Measurements from ENCODE around the gene DPEP3. TPM values are rescaled to one million over a fixed set of nuclear protein-coding genes. Genes with fewer than 3 reads are reported as not detected.

Gene DPEP3
- total RNA-seq, 1 donor from 2014 or later: not detected

DNA sequence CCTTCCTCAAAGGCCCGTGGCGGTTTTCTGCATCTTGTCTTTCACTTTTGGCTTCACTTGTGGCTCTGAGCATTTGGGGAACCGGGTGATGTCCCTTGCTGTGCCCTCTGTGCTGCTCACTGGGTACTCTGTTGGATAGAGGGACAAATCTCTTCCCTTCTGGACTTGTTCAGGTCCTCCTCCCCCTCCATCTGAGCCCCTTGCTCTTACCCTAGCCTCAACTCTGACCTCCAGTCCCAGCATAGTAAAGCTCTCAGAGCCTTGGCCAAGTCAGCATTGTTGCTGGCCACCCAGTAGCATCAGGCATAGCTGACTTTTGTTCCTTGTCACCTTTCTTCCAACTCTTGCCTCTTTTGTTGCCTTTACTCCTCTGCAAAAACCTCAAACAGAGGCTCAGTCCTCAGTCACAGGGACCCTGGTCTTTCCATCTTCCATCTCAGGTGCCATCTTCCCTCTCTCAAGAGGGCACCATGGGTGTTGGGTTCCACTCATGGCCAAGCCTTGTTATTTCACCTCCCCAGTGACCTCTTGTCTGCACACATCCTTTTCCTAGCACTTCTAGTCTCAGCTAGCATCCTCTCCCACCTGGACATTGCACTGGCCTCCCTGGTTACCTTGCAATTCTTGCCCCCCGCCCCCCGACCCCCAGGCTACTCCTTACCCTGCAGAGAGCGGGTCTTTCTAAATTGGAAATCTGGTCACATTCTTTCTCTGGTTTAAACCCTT is 43.3 kb downstream of the DPEP3 start:
- H3K4me3 Mint-ChIP-seq: peak overlapping the region; percentile 100
- Histone ChIP-seq H2AFZ (replicated peaks) (no peak overlapping the region), H3K4me3 (peak overlapping the region; percentile 78), H3F3A (ENCODE audit: low read depth) (peaks cover 21% of the 10 kb centered on the region), H3K4me1 (peaks cover 12% of the 10 kb centered on the region), H3K4me2 (peak overlapping the region; percentile 94), H4K20me1 (ENCODE audit: low read depth) (peaks cover 31% of the 10 kb centered on the region), H3K79me2 (ENCODE audit: low read depth) (peaks cover 16% of the 10 kb centered on the region), H3K27me3 (no peaks in the 10 kb centered on the region), H3K36me3 (no peaks in the 10 kb centered on the region), H3K27ac (no peak overlapping the region), H3K9me3 (ENCODE audit: low read depth) (no peaks in the 10 kb centered on the region), H3K9ac (peak overlapping the region; percentile 77)
- TF ChIP-seq EZH2phosphoT487 (IDR thresholded peaks at IDR 0.05) (no peak), CTCF (IDR thresholded peaks at IDR 0.05) (no peak), EZH2 (IDR thresholded peaks at IDR 0.05) (no peak)
- H3K27ac Mint-ChIP-seq: peak overlapping the region; percentile 82
- peaks cover 11% of the 10 kb centered on the region for H3K27me3 Mint-ChIP-seq (ENCODE audit: insufficient read depth, low read depth)
- H3K36me3 Mint-ChIP-seq: peaks cover 1% of the 10 kb centered on the region
- no peaks in the 10 kb centered on the region for H3K9me3 Mint-ChIP-seq
- DNase-seq (ENCODE audit: low spot score): no peak
- H3K4me1 Mint-ChIP-seq: peaks cover 26% of the 10 kb centered on the region

GRCh38 chr16:67936124-67936879 is 44.0 kb downstream of the DPEP3 start, which contains the start of gene PSMB10:
TSS of gene PSMB10 (minus strand) at chr16:67936850. CDS start at chr16:67936749, 101 bp downstream.
- Histone ChIP-seq H3K79me2 (ENCODE audit: low read depth) (peaks cover 16% of the 10 kb centered on the region), H3F3A (ENCODE audit: low read depth) (peaks cover 13% of the 10 kb centered on the region), H2AFZ (replicated peaks) (peak within 1 kb of the TSS; percentile 45), H3K27me3 (no peaks in the 10 kb centered on the region), H4K20me1 (ENCODE audit: low read depth) (peaks cover 24% of the 10 kb centered on the region), H3K4me1 (peaks cover 12% of the 10 kb centered on the region), H3K27ac (no peak within 1 kb of the TSS), H3K9me3 (ENCODE audit: low read depth) (no peaks in the 10 kb centered on the region), H3K36me3 (no peaks in the 10 kb centered on the region), H3K4me3 (peak within 1 kb of the TSS; percentile 78), H3K9ac (peak within 1 kb of the TSS; percentile 77), H3K4me2 (peak within 1 kb of the TSS; percentile 94)
- TF ChIP-seq EZH2phosphoT487 (IDR thresholded peaks at IDR 0.05) (no peak), EZH2 (IDR thresholded peaks at IDR 0.05) (no peak), CTCF (IDR thresholded peaks at IDR 0.05) (no peak)
- Mint-ChIP-seq H3K9me3 (no peaks in the 10 kb centered on the region), H3K4me3 (peak within 1 kb of the TSS; percentile 100), H3K27ac (peak within 1 kb of the TSS; percentile 98), H3K36me3 (peaks cover 2% of the 10 kb centered on the region), H3K27me3 (ENCODE audit: insufficient read depth, low read depth) (peaks cover 14% of the 10 kb centered on the region), H3K4me1 (peaks cover 21% of the 10 kb centered on the region)
- peak; percentile 64 for DNase-seq (ENCODE audit: low spot score)

DNA sequence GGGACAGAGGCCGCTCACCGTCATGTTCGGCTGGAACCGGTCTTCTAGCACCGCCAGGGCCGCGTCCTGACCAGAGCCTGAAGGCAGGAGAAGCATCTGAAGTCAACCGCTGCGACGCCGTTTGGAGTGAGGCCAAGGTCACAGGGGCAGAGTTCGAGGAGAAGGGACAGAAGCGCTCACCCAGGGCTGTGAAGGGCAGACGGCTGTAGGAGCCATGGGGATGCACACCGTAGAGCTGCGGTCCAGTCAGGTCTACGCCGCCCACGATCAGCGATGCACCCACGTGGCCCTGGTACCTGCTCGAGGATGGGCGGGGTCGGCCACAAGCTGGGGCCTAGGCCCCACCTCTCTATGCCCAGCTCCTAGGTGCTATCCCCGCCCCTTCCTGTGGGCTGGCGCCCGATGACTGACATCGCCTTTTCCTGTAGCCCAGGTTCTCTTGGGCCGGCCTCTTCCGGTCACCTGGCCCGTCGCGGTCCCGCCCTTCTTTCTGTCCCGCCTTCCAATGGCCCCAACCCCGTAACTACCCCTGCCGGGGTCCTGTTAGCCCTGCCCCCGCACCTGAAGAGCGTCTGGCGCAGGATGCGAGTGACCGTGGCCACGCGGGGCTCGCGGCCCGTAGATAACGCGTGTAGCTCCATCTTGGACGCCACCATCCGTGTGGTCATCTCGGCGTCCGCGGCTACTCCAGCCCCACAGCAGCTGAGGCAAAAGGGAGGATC is 44.7 kb downstream of the DPEP3 start:
- Mint-ChIP-seq H3K9me3 (no peaks in the 10 kb centered on the region), H3K4me3 (peak overlapping the region; percentile 100), H3K27me3 (ENCODE audit: insufficient read depth, low read depth) (peaks cover 16% of the 10 kb centered on the region), H3K4me1 (peaks cover 21% of the 10 kb centered on the region), H3K36me3 (peaks cover 4% of the 10 kb centered on the region), H3K27ac (peak overlapping the region; percentile 98)
- peaks cover 8% of the 10 kb centered on the region for H3F3A ChIP-seq (ENCODE audit: low read depth)
- H3K79me2 ChIP-seq (ENCODE audit: low read depth): peaks cover 16% of the 10 kb centered on the region
- H3K4me3 ChIP-seq: peak overlapping the region; percentile 78
- H2AFZ ChIP-seq (replicated peaks): peak overlapping the region; percentile 45
- H3K9me3 ChIP-seq (ENCODE audit: low read depth): no peaks in the 10 kb centered on the region
- no peak overlapping the region for H3K27ac ChIP-seq
- H3K4me2 ChIP-seq: peak overlapping the region; percentile 94
- H4K20me1 ChIP-seq (ENCODE audit: low read depth): peaks cover 19% of the 10 kb centered on the region
- H3K4me1 ChIP-seq: peaks cover 12% of the 10 kb centered on the region
- peak overlapping the region; percentile 77 for H3K9ac ChIP-seq
- no peaks in the 10 kb centered on the region for H3K36me3 ChIP-seq
- no peaks in the 10 kb centered on the region for H3K27me3 ChIP-seq
- peak; percentile 97 for DNase-seq (ENCODE audit: low spot score)
- TF ChIP-seq CTCF (IDR thresholded peaks at IDR 0.05) (no peak), EZH2 (IDR thresholded peaks at IDR 0.05) (no peak), EZH2phosphoT487 (IDR thresholded peaks at IDR 0.05) (no peak)

All from neural progenitor cell (in vitro differentiated cells).